Fibroblast of villous mesenchyme (primary cell): ENCODE measurements around the gene TIAM2. TPM values are rescaled to one million over a fixed set of nuclear protein-coding genes. Genes with fewer than 3 reads are reported as not detected.
A peak's percentile ranks its signal among the peaks of the same experiment; 100 is the strongest.

Experiments
- DNase-seq: peaks from one replicate; pipeline ENCODE4 v3.0.0-alpha.2; 2010; ENCODE audit warnings: low read depth
- H3K4me3 ChIP-seq: 2 replicates; pipeline ENCODE4 v1.5.1; 2011; ENCODE audit warnings: low read depth, mild to moderate bottlenecking, low read length
- CTCF ChIP-seq: IDR thresholded peaks from 2 replicates; pipeline ENCODE4 v1.5.1; 2012; ENCODE audit warnings: low read depth, mild to moderate bottlenecking, low read length; ENCODE audit not compliant: insufficient read depth
- total RNA-seq: library from RNA; depleted of rRNA; stranded (reverse); fragments of >200 nt; gene quantifications from 2 replicates; pipeline ENCODE4 v1.2.3, GENCODE V29; 2012

The TIAM2 gene
- total RNA-seq, 1 donor, result 8.6 TPM

GRCh38 chr6:154991207-154991606 lies 3.9 kb upstream of the TIAM2 start:
- no peak for TF ChIP-seq CTCF
- no peak for DNase-seq
- H3K4me3 ChIP-seq, result no peak overlapping the region

GRCh38 chr6:154993026-154993425 lies 2.1 kb upstream of the TIAM2 start:
- no peak for TF ChIP-seq CTCF
- peak; percentile 71 for DNase-seq
- no peak overlapping the region for H3K4me3 ChIP-seq

GRCh38 chr6:154993710-154994109 lies 1.4 kb upstream of the TIAM2 start:
- no peak for DNase-seq
- no peak for TF ChIP-seq CTCF
- H3K4me3 ChIP-seq, result no peak overlapping the region

DNA sequence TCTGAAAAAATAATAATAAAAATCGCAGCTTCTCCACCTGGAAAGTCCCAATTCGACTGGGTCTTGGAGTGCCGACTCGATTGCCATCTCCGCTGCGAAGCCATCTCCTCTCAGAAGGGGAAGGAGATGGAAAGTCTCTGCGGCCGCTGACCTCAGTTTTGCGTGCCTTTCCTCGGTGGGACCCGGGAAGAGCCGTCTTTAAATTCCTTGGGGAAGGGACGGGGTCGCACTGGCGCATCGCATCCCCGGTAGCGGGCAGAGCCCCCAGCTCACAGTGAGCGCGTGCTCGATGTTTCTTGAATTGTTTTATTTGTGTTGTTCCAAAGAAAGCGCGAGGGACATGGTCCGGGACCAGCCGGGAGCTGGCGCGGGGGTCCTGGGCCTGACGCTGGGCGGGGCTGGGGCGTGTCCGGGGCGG lies 270 bp upstream of the TIAM2 start:
- H3K4me3 ChIP-seq, result peak overlapping the region; percentile 82
- DNase-seq, result no peak
- no peak for TF ChIP-seq CTCF

DNA sequence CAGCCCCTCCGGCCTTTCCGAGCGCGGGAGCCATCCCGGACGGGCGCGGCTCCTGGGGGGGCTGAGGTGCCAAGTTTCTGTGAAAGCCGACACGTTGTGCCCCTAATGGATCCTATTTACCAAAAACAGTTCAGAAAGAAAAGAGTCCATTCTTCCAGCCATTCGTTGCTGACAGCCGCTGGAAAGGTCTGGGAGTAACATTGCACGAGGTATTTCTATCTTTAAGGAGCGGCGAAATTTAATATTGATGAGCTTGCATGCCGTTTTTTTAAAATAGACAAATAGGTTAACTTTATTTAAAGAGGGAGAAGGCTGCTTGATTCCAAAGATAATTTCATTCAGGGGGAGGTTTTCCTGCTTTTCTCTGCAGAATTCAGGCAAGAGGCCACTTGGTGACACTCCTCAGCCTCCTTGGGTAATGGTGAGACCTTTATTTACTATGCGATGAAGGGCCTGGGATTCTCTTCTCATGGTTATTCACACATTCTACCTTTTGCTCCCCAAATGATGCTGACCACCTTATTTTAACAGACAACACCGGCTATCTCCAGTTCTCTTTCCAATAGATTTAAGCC lies 988 bp downstream of the TIAM2 start:
- no peak for DNase-seq
- no peak for TF ChIP-seq CTCF
- H3K4me3 ChIP-seq, result peak overlapping the region; percentile 82

- DNase-seq, result no peak
- TF ChIP-seq CTCF, result no peak
- no peak overlapping the region for H3K4me3 ChIP-seq
Observed at GRCh38 chr6:154996841-154997311, 1.8 kb downstream of the TIAM2 start.

DNA sequence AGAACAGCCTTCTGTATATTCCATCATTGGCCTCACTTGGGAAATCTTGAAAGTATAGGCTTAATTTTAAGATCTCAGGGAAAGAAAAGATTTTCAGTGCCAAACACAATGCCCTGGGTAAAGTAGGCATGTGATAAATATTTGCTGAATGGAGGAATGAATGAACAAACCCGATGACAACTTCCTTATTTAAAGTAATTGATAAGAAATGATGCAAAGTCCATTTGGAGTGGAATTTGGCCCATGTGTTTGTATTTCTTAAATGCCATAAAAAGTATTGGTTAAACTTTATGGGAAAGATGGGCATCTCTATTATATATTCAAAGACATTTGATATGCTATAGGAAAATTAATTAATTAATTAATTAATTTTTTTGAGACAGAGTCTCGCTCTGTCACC lies 3.7 kb downstream of the TIAM2 start:
- no peak for TF ChIP-seq CTCF
- DNase-seq, result no peak
- no peak overlapping the region for H3K4me3 ChIP-seq
